GM23248 (cell line): ENCODE data around the gene CTNNA2. TPM values are rescaled to one million over a fixed set of nuclear protein-coding genes. Genes with fewer than 3 reads are reported as not detected.

Source experiments
- DNase-seq: peaks from one replicate; pipeline ENCODE4 v3.0.0-alpha.2; 2015
- H2AFZ ChIP-seq: fragments of 200-600 bp; sonication (generic); 2 replicates; pipeline ENCODE4 v1.6.1; 2016; ENCODE audit warnings: antibody characterized with exemption
- H3F3A ChIP-seq: fragments of 200-600 bp; sonication (generic); 2 replicates; pipeline ENCODE4 v1.6.1; 2016; ENCODE audit warnings: mild to moderate bottlenecking, antibody characterized with exemption, mixed run types; ENCODE audit not compliant: insufficient read depth
- H3K27ac ChIP-seq: fragments of 200-600 bp; sonication (generic); 2 replicates; pipeline ENCODE4 v1.5.1; 2016; ENCODE audit warnings: mild to moderate bottlenecking
- H3K27me3 ChIP-seq: fragments of 200-600 bp; sonication (generic); replicated peaks from 2 replicates; pipeline ENCODE4 v1.6.1; 2016; ENCODE audit warnings: mild to moderate bottlenecking; ENCODE audit not compliant: insufficient read depth
- H3K36me3 ChIP-seq: fragments of 200-600 bp; sonication (generic); 2 replicates; pipeline ENCODE4 v1.6.1; 2016; ENCODE audit warnings: low read depth, mild to moderate bottlenecking
- H3K4me1 ChIP-seq: fragments of 200-600 bp; sonication (generic); 2 replicates; pipeline ENCODE4 v1.6.1; 2016; ENCODE audit warnings: mild to moderate bottlenecking; ENCODE audit not compliant: insufficient read depth
- H3K4me2 ChIP-seq: fragments of 200-600 bp; sonication (generic); one replicate; pipeline ENCODE4 v1.6.1; 2016; ENCODE audit warnings: mild to moderate bottlenecking; ENCODE audit not compliant: unreplicated experiment
- H3K4me3 ChIP-seq: fragments of 200-600 bp; sonication (generic); 2 replicates; pipeline ENCODE4 v1.5.1; 2016; ENCODE audit warnings: mild to moderate bottlenecking
- H3K79me2 ChIP-seq: fragments of 200-600 bp; sonication (generic); 2 replicates; pipeline ENCODE4 v1.6.1; 2016; ENCODE audit warnings: mild to moderate bottlenecking; ENCODE audit not compliant: insufficient read depth
- H3K9ac ChIP-seq: fragments of 200-600 bp; sonication (generic); 2 replicates; pipeline ENCODE4 v1.6.1; 2016; ENCODE audit warnings: mild to moderate bottlenecking
- H3K9me2 ChIP-seq: fragments of 200-600 bp; sonication (generic); 2 replicates; pipeline ENCODE4 v1.6.1; 2016; ENCODE audit warnings: mixed run types, mild to moderate bottlenecking, moderate library complexity; ENCODE audit not compliant: insufficient read depth
- H3K9me3 ChIP-seq: fragments of 200-600 bp; sonication (generic); one replicate; pipeline ENCODE4 v1.6.1; 2017; ENCODE audit warnings: low read depth
- H4K20me1 ChIP-seq: fragments of 200-600 bp; sonication (generic); 2 replicates; pipeline ENCODE4 v1.6.0; 2016; ENCODE audit not compliant: insufficient read depth
- EZH2 ChIP-seq: fragments of 200-600 bp; sonication (generic); IDR thresholded peaks from 2 replicates; pipeline ENCODE4 v1.6.1; 2018; ENCODE audit warnings: antibody characterized with exemption, mild to moderate bottlenecking; ENCODE audit not compliant: insufficient read depth, poor library complexity, severe bottlenecking
- EZH2phosphoT487 ChIP-seq: fragments of 200-600 bp; sonication (generic); IDR thresholded peaks from 2 replicates; pipeline ENCODE4 v1.6.1; 2018; ENCODE audit warnings: antibody characterized with exemption, moderate library complexity, mild to moderate bottlenecking, low read depth; ENCODE audit not compliant: insufficient read depth
- WGBS, 2 experiments: methylation state at CpG; one replicate each; pipeline ENCODE4 v1.1.6; 2015 to 2017; ENCODE audit warnings: low lambda C conversion rate in 2 of 2, low coverage in 1 of 2; ENCODE audit errors: missing lambda C conversion rate in 2 of 2; 5-methylcytosine and 5-hydroxymethylcytosine counted together
- in situ Hi-C: fragments of 300-500 bp; cut with MboI; formaldehyde crosslinking; loops from 2 replicates; pipeline ENCODE4 v1.15.0; 2020
- polyA plus RNA-seq: library from polyadenylated mRNA; unstranded; fragments of >200 nt; fragmentation: Nextera tagmentation; extraction: Ambion mirVana; gene quantifications from 2 replicates; pipeline ENCODE4 v1.2.1, GENCODE V29; 2016
- total RNA-seq: library from RNA; depleted of rRNA; stranded (reverse); fragments of >200 nt; shearing (Covaris generic); gene quantifications from 2 replicates; pipeline ENCODE4 v1.2.3, GENCODE V29; 2014

CTNNA2 gene
- total and polyA plus RNA-seq, 2 experiments from 2014 or later, result not detected

GRCh38 chr2:79929624-79930023 is 416.8 kb downstream of the CTNNA2 start:
- Histone ChIP-seq H3K9me3 (no peaks in the 10 kb centered on the region), H3K4me2 (no peak overlapping the region), H3K4me3 (no peak overlapping the region), H3K9ac (no peak overlapping the region), H2AFZ (no peak overlapping the region), H4K20me1 (no peaks in the 10 kb centered on the region), H3K4me1 (no peaks in the 10 kb centered on the region), H3K9me2 (no peaks in the 10 kb centered on the region), H3F3A (no peaks in the 10 kb centered on the region), H3K27ac (no peak overlapping the region), H3K36me3 (no peaks in the 10 kb centered on the region), H3K27me3 (no peaks in the 10 kb centered on the region), H3K79me2 (no peaks in the 10 kb centered on the region)
- no peak for DNase-seq
- no peak for TF ChIP-seq EZH2
- TF ChIP-seq EZH2phosphoT487, result no peak
- 2% methylated on average over 3 of the region's 3 CpGs for WGBS, 2 experiments
- in situ Hi-C loops, result no loop called here

- 16 to 23% methylated on average over 5 of the region's 5 CpGs for WGBS, 2 experiments
- Histone ChIP-seq H3K4me1 (0 out of 2 replicates have a peak, but pooled peaks cover 4% of the 10 kb centered on the region), H3K4me3 (no peak overlapping the region), H3K27me3 (no peaks in the 10 kb centered on the region), H2AFZ (peak overlapping the region; percentile 63; the same call in 1 of the 2 replicates), H3K79me2 (no peaks in the 10 kb centered on the region), H3K36me3 (no peaks in the 10 kb centered on the region), H3F3A (no peaks in the 10 kb centered on the region), H3K9ac (no peak overlapping the region), H3K27ac (no peak overlapping the region), H3K9me2 (no peaks in the 10 kb centered on the region), H4K20me1 (no peaks in the 10 kb centered on the region), H3K9me3 (no peaks in the 10 kb centered on the region), H3K4me2 (peak overlapping the region; percentile 57)
- TF ChIP-seq EZH2 (no peak), EZH2phosphoT487 (no peak)
- no peak for DNase-seq
- in situ Hi-C loops, result no loop called here
Observed at GRCh38 chr2:79935046-79935732, 422.3 kb downstream of the CTNNA2 start.

- in situ Hi-C loops, result no loop called here
- WGBS, 2 experiments, result 6% methylated on average over 9 of the region's 9 CpGs
- H3K4me3 ChIP-seq, result peak overlapping the region; percentile 23; the same call in 1 of the 2 replicates
Observed at GRCh38 chr2:79935771-79936657, 423.2 kb downstream of the CTNNA2 start.

GRCh38 chr2:79936715-79937114 is 423.9 kb downstream of the CTNNA2 start:
- Histone ChIP-seq H3K4me1 (0 out of 2 replicates have a peak, but pooled peaks cover 4% of the 10 kb centered on the region), H3K27me3 (no peaks in the 10 kb centered on the region), H2AFZ (no peak overlapping the region), H4K20me1 (no peaks in the 10 kb centered on the region), H3K9ac (no peak overlapping the region), H3K4me2 (no peak overlapping the region), H3K9me3 (no peaks in the 10 kb centered on the region), H3K36me3 (no peaks in the 10 kb centered on the region), H3K4me3 (no peak overlapping the region), H3K79me2 (no peaks in the 10 kb centered on the region), H3K9me2 (no peaks in the 10 kb centered on the region), H3F3A (no peaks in the 10 kb centered on the region), H3K27ac (no peak overlapping the region)
- no peak for DNase-seq
- WGBS, 2 experiments, result 62 to 66% methylated on average over 3 of the region's 3 CpGs
- TF ChIP-seq EZH2phosphoT487, result no peak
- TF ChIP-seq EZH2, result no peak
- in situ Hi-C loops, result no loop called here

More at GRCh38 chr2:79935771-79936657, 423.2 kb downstream of the CTNNA2 start:
- Histone ChIP-seq H3K4me1 (0 out of 2 replicates have a peak, but pooled peaks cover 4% of the 10 kb centered on the region), H3F3A (no peaks in the 10 kb centered on the region), H3K27me3 (no peaks in the 10 kb centered on the region), H3K79me2 (no peaks in the 10 kb centered on the region), H4K20me1 (no peaks in the 10 kb centered on the region), H3K36me3 (no peaks in the 10 kb centered on the region), H3K9me2 (no peaks in the 10 kb centered on the region), H3K9me3 (no peaks in the 10 kb centered on the region), H3K9ac (0 out of 2 replicates have a peak overlapping the region, but pooled peaks have one; percentile 9), H2AFZ (peak overlapping the region; percentile 63), H3K4me2 (peak overlapping the region; percentile 57), H3K27ac (no peak overlapping the region)
- peak; percentile 83 for DNase-seq
- TF ChIP-seq EZH2 (no peak), EZH2phosphoT487 (no peak)
